Hepatocyte (in vitro differentiated cells): Measurements from ENCODE around the gene TNS4.

Experiments
- EZH2 ChIP-seq: fragments of 200-600 bp; sonication (generic); IDR thresholded peaks from 2 replicates; pipeline ENCODE4 v1.6.1; 2016; ENCODE audit warnings: antibody characterized with exemption, mild to moderate bottlenecking, borderline replicate concordance
- EZH2phosphoT487 ChIP-seq: fragments of 200-600 bp; sonication (generic); IDR thresholded peaks from one replicate; pipeline ENCODE4 v1.6.1; 2018; ENCODE audit warnings: antibody characterized with exemption, mild to moderate bottlenecking, low read depth, moderate library complexity; ENCODE audit not compliant: unreplicated experiment, severe bottlenecking
- TF ChIP-seq, protein P1 (sequence below): fragments of 200-600 bp; sonication (generic); IDR thresholded peaks from 2 replicates; pipeline ENCODE4 v1.5.1; 2016; ENCODE audit warnings: antibody characterized with exemption, mild to moderate bottlenecking; ENCODE audit not compliant: poor library complexity

DNA sequence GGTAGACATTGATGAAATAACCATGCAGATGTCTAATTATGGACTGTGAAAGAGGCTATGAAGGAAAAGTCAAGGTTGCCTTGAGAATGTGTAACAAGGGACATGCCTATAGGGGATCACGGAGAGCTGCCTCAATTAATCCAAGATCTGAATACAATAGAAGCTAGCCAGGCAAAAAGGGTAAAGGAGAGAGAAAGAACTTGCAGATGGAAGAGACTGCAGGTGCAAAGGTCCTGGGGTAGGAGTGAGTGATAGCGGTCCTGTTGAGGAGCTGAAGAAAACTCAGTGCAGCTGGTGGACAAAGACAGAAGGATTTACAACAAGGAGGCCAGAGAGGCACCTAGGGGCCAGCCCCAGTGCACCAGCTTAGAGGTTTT is 15.9 kb upstream of the TNS4 start:
- TF ChIP-seq, protein P1, sequence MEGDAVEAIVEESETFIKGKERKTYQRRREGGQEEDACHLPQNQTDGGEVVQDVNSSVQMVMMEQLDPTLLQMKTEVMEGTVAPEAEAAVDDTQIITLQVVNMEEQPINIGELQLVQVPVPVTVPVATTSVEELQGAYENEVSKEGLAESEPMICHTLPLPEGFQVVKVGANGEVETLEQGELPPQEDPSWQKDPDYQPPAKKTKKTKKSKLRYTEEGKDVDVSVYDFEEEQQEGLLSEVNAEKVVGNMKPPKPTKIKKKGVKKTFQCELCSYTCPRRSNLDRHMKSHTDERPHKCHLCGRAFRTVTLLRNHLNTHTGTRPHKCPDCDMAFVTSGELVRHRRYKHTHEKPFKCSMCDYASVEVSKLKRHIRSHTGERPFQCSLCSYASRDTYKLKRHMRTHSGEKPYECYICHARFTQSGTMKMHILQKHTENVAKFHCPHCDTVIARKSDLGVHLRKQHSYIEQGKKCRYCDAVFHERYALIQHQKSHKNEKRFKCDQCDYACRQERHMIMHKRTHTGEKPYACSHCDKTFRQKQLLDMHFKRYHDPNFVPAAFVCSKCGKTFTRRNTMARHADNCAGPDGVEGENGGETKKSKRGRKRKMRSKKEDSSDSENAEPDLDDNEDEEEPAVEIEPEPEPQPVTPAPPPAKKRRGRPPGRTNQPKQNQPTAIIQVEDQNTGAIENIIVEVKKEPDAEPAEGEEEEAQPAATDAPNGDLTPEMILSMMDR: no peak
- TF ChIP-seq EZH2 (no peak), EZH2phosphoT487 (no peak)
